ENCODE results near the gene PDE10A. TPM values are rescaled to one million over a fixed set of nuclear protein-coding genes. Genes with fewer than 3 reads are reported as not detected.
A peak's percentile ranks its signal among the peaks of the same experiment; 100 is the strongest.

The PDE10A gene
- total RNA-seq, 1 donor, result 5.6 TPM

DNA sequence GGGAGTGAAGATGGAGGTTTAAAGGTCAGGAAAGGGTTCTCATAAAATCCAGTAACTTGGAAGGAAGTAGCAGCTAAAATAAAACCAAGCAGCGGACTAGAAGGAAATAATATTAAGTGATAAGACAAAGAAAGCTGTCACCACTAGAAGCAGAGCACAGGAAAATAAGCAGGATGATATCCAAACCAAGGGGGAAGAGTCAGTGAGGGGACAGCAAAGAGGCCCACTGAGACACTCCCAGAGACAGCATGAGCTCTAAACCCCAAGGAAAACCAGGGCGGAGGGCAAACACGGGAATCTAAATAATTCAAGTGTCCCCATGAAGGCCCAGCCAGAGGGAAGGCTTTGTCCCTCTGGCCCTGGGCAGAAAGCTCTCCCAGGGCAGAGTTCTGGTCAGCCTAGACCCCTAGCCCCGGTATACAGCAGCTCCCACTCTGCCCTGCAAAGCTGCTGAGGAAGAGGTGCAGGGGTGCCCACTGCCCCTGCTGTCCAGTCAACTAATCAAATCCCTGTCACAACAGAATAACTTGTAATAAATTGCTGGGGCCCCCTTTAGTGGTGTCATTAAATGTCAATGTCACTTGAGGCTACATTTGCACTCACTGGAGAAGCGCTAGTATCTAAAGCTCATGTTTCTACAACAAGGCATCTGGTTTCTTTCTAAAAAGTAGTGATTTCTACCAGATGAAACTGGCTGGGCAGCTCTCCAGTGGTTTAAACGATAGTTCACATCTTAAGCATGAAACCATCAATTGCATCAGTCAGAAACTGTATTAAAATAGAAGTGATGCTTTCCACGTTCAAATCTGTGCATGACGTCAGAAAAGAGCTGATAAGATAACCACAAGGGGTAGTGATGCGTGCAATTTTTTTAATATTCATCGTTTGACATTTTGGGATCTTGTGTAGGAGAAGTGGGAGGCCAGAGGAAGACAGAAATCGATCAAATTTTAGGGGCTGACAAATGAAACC is 13.6 kb downstream of the PDE10A start:
- TF ChIP-seq, protein P1, sequence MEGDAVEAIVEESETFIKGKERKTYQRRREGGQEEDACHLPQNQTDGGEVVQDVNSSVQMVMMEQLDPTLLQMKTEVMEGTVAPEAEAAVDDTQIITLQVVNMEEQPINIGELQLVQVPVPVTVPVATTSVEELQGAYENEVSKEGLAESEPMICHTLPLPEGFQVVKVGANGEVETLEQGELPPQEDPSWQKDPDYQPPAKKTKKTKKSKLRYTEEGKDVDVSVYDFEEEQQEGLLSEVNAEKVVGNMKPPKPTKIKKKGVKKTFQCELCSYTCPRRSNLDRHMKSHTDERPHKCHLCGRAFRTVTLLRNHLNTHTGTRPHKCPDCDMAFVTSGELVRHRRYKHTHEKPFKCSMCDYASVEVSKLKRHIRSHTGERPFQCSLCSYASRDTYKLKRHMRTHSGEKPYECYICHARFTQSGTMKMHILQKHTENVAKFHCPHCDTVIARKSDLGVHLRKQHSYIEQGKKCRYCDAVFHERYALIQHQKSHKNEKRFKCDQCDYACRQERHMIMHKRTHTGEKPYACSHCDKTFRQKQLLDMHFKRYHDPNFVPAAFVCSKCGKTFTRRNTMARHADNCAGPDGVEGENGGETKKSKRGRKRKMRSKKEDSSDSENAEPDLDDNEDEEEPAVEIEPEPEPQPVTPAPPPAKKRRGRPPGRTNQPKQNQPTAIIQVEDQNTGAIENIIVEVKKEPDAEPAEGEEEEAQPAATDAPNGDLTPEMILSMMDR (IDR thresholded peaks at IDR 0.05; ENCODE audit: insufficient read depth, low read depth, low read length), result no peak

DNA sequence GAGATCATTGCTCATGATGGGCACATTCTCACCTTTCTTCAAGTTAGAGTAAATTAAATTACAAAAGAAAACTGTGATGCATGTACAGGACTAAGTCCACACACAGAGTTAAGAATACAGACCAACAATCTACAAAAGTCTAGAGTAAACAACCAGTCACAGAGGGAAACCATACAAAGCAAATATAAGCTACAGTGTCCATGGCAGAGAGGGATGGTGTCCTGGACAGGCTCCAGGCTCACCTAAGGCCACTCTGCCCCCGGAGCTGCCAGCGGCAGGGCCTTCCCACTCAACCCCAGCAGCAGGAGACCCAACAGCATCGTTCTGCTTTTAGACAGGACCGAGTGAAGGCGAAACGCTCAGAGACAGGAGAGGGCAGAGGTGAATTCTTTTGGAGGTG is 16.0 kb downstream of the PDE10A start:
- TF ChIP-seq, protein P1 (IDR thresholded peaks at IDR 0.05; ENCODE audit: insufficient read depth, low read depth, low read length), result no peak
- no peak overlapping the region for H3K4me3 ChIP-seq (ENCODE audit: low read depth, low read length)
- no peak for DNase-seq (ENCODE audit: low read depth)

More for the DNA sequence above, 13.6 kb downstream of the PDE10A start:
- no peak overlapping the region for H3K4me3 ChIP-seq (ENCODE audit: low read depth, low read length)
- DNase-seq (ENCODE audit: low read depth), result peak; percentile 91

DNA sequence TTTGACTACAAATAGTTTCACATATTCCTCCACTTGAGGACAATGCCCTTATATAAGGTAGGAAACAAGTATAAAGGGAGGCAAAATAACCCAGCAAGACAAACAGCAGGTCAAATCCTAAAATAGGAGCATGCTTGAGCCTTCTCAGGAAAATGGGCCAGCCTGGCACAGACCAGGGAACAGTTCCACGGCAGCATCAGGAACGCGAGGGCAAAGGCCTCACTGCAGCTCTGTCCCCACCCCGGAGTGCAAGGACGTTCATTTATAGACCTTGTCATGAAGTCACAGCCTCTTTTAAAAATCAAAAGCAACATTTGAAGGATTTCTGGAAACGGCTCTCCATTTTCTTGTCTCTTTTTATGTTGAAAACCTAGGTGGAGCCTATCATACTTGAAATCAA is 17.1 kb downstream of the PDE10A start:
- TF ChIP-seq, protein P1 (IDR thresholded peaks at IDR 0.05; ENCODE audit: insufficient read depth, low read depth, low read length), result no peak
- H3K4me3 ChIP-seq (ENCODE audit: low read depth, low read length), result no peak overlapping the region
- DNase-seq (ENCODE audit: low read depth), result no peak

DNA sequence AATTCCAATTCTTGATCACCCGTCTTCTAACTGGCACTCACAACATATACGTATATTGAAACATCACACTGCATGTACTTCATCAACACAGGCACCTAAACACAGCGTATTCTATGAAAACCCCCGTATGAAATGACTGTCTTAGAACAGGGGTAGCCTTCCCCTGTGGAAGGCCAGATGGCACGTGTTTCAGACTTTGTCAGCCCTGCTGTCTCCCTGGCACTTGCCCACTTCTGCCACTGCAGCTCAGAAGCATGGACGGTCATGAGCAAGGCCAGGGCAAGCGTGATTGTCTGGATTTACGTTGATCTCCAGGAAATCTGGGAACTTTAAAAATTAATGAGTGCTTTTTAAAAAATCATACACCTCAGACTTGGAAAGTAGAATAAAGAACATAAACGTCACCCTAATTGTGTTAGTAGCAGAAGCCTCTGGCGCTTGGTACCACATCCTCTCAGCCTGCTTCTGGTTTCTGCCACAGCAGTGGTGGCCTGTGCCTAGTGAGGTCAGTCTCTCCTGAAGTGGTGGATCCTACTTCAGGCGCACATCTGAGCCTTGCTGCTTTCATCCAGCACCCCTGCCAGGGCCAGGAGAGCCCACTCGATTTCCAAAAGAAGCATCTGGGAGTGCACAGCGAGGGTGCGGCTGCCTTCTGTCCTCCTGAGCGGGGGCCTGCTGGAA is 18.3 kb downstream of the PDE10A start:
- no peak for DNase-seq (ENCODE audit: low read depth)
- H3K4me3 ChIP-seq (ENCODE audit: low read depth, low read length), result no peak overlapping the region
- TF ChIP-seq, protein P1 (IDR thresholded peaks at IDR 0.05; ENCODE audit: insufficient read depth, low read depth, low read length), result no peak

DNA sequence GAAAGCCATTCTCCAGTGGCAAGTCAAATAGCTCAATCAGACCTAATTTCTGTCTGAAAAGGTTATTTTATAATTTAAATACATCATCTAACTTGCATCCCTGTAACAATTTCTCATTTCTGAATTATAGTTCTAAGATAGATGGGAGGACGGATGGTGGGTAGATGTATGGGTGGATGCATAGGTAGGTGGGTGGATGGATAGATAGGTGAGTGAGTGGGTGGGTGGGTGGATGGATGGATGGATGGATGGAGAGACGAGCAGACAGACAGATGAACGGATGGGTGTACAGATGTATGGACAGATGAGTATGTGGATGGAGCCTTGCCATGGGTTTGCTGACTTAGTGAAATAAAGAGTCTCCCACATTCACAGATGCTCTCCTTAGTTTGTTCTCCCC is 20.0 kb downstream of the PDE10A start:
- TF ChIP-seq, protein P1 (IDR thresholded peaks at IDR 0.05; ENCODE audit: insufficient read depth, low read depth, low read length), result no peak
- DNase-seq (ENCODE audit: low read depth), result no peak
- no peak overlapping the region for H3K4me3 ChIP-seq (ENCODE audit: low read depth, low read length)

DNA sequence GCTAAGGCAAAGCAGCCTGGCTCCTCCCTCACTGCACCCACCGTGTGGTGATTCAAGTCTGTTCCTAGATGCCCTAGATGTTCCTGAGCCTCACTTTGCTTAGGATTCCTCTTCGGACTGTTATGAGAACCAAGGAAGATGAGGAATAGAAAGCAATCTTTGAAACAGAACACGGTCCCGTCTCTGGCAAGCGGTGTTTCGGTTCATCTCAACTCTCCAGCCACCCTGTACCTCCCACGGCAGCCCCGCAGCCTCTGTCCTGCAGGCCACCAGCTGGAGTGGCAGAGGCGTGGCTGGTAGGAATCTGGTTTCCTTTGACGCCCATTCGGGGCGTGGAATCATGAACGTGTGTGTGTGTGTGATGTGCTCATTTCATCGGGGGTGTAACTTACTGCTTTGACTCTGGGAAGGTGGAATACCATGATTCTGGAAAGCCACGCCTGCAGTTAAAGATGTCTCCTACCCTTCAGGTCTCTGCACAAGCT is 21.3 kb downstream of the PDE10A start:
- TF ChIP-seq, protein P1 (IDR thresholded peaks at IDR 0.05; ENCODE audit: insufficient read depth, low read depth, low read length), result no peak
- no peak for DNase-seq (ENCODE audit: low read depth)
- no peak overlapping the region for H3K4me3 ChIP-seq (ENCODE audit: low read depth, low read length)

Measured in fibroblast of villous mesenchyme (primary cell).